HEK293 (cell line): ENCODE measurements around the gene TMEM186.

ENCODE experiments used
- TCF7L2 ChIP-seq: IDR thresholded peaks from 2 replicates; pipeline ENCODE4 v1.6.1; 2011; ENCODE audit warnings: low read depth, mild to moderate bottlenecking, inconsistent platforms, low read length, moderate library complexity, borderline replicate concordance
- ZNF10 ChIP-seq: fragments of 450-650 bp; formaldehyde crosslinking; IDR thresholded peaks from 2 replicates; pipeline ENCODE4 v1.5.1; 2017; ENCODE audit warnings: missing biosample characterization, missing genetic modification characterization
- ZNF596 ChIP-seq: fragments of 450-650 bp; IDR thresholded peaks from 2 replicates; pipeline ENCODE4 v1.5.0; 2018; ENCODE audit warnings: missing biosample characterization, mild to moderate bottlenecking, missing genetic modification characterization, moderate library complexity
- ZNF792 ChIP-seq: fragments of 450-650 bp; formaldehyde crosslinking; IDR thresholded peaks from 2 replicates; pipeline ENCODE4 v1.5.1; 2016; ENCODE audit warnings: missing biosample characterization, missing genetic modification characterization
- TF ChIP-seq, protein P1 (sequence below): fragments of 450-650 bp; formaldehyde crosslinking; IDR thresholded peaks from 2 replicates; pipeline ENCODE4 v1.5.1; 2016; ENCODE audit warnings: missing biosample characterization, missing genetic modification characterization

DNA sequence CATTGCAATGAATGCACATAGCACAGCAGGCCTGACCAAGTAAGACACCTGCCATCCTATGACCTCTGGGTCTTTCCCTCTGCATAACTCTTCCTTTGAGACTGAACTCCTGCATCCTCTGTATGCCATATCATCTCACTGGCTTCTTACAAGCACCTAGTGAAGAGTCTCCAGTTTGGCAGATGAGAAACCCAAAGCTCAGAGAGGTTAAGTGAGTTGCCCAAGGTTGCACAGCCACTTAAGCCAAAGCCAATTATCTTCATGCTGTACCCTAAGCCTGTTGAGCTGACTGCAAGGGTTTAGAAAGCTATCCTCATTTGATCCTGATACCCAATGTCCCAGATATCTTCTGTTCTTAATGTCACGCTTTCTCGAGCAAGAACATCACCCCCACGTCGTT, 35.2 kb downstream of the TMEM186 start:
- TF ChIP-seq, protein P1, sequence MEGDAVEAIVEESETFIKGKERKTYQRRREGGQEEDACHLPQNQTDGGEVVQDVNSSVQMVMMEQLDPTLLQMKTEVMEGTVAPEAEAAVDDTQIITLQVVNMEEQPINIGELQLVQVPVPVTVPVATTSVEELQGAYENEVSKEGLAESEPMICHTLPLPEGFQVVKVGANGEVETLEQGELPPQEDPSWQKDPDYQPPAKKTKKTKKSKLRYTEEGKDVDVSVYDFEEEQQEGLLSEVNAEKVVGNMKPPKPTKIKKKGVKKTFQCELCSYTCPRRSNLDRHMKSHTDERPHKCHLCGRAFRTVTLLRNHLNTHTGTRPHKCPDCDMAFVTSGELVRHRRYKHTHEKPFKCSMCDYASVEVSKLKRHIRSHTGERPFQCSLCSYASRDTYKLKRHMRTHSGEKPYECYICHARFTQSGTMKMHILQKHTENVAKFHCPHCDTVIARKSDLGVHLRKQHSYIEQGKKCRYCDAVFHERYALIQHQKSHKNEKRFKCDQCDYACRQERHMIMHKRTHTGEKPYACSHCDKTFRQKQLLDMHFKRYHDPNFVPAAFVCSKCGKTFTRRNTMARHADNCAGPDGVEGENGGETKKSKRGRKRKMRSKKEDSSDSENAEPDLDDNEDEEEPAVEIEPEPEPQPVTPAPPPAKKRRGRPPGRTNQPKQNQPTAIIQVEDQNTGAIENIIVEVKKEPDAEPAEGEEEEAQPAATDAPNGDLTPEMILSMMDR, result no peak
- TF ChIP-seq TCF7L2 (no peak), ZNF792 (tag by site-specific recombination) (no peak), ZNF10 (no peak), ZNF596 (tag by site-specific recombination) (no peak)
